ENCODE results near the gene ADPRH. TPM values are rescaled to one million over a fixed set of nuclear protein-coding genes. Genes with fewer than 3 reads are reported as not detected.

The ADPRH gene
- total RNA-seq, 1 donor from 2014 or later: 0.53 TPM

DNA sequence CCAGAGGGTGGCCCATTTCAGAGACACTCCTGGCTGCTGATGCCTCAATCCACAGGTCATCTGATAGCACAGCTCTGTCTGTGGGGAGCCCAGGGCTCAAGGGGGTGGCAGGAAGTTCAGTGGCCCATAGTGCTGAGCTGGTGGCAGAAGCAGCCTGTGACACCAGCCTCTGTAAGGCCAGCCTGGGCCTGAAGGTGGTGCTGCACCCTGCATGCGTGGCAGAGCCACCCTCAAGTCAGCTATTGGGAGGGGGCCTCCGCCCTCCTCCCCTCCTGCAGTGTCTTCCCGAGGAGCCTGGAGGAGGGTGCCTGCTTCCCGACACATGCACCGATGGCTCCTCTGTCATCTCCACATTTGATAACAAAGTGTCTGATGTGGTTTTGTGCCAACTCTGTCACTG, 21.4 kb downstream of the ADPRH start:
- Histone ChIP-seq H3K4me3 (ENCODE audit: low read depth, low read length) (no peak overlapping the region), H3K36me3 (ENCODE audit: control insufficient read depth, insufficient read depth, low read length) (no peaks in the 10 kb centered on the region), H3K27me3 (ENCODE audit: control insufficient read depth, insufficient read depth, low read length) (no peaks in the 10 kb centered on the region)
- FAIRE-seq (no peak), DNase-seq (ENCODE audit: low read depth) (no peak)
- TF ChIP-seq CTCF (IDR thresholded peaks at IDR 0.05; ENCODE audit: insufficient read depth, low read length, severe bottlenecking): peak; percentile 52

DNA sequence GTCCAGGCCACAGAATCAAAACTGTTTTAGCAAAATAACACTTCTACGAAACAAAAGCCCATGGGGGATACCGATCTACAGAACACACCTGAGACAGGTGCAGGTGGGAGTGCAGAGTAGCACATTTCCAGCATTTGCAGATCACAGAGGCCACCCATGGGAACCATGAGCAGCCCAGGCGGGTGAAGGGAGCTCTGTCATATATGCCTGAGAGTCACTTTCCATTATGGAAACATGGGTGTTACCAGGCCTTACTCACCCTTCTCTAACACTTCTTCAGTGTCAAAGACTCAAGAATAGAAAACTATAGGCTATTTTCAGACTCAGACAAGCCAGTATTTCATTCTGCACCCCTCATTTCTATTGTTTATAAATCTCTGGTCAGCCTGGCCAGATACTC, 21.9 kb downstream of the ADPRH start:
- no peak for FAIRE-seq
- Histone ChIP-seq H3K27me3 (ENCODE audit: control insufficient read depth, insufficient read depth, low read length) (no peaks in the 10 kb centered on the region), H3K4me3 (ENCODE audit: low read depth, low read length) (no peak overlapping the region), H3K36me3 (ENCODE audit: control insufficient read depth, insufficient read depth, low read length) (no peaks in the 10 kb centered on the region)
- DNase-seq (ENCODE audit: low read depth): no peak
- TF ChIP-seq CTCF (IDR thresholded peaks at IDR 0.05; ENCODE audit: insufficient read depth, low read length, severe bottlenecking): no peak

DNA sequence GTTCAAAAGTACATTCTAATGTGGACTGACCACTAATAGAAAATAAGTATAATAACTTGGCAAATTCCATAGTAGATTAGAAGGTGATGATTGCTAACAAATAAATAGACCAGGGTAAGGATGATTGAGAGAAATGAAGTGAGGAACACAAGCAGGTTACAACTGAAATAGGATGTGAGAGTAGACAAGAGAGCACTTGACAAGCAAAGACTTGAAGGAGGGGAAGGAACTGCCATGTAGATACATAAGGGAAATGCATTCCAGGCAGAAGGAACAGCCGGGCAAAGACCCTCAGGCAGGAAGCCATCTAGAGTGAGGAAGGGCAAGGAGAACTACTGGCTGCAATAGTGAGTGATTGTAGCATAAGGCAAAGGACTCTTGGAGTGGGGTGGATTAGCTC, 23.4 kb downstream of the ADPRH start:
- Histone ChIP-seq H3K4me3 (ENCODE audit: low read depth, low read length) (no peak overlapping the region), H3K36me3 (ENCODE audit: control insufficient read depth, insufficient read depth, low read length) (no peaks in the 10 kb centered on the region), H3K27me3 (ENCODE audit: control insufficient read depth, insufficient read depth, low read length) (no peaks in the 10 kb centered on the region)
- TF ChIP-seq CTCF (IDR thresholded peaks at IDR 0.05; ENCODE audit: insufficient read depth, low read length, severe bottlenecking): no peak
- FAIRE-seq: no peak
- DNase-seq (ENCODE audit: low read depth): no peak

DNA sequence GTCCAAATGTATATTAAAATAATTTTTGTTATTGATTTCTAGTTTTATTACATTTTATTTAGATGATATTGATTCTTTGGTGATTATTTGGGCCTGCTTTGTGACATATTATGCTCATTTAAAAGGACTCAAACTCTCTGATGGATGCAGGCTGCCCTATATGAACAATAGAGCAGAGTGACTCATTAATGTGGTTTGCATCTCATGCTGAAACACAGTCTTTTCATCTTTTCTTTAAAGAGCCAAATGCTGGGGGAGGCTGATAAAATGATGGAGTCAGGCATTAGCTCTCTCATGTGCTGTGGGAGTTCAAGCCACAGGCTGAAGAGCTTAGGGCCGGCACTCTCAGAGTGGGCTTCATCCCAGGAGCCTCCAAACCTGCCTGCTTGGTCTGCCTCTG, 25.6 kb downstream of the ADPRH start:
- no peak for TF ChIP-seq CTCF (IDR thresholded peaks at IDR 0.05; ENCODE audit: insufficient read depth, low read length, severe bottlenecking)
- DNase-seq (ENCODE audit: low read depth): peak; percentile 42

DNA sequence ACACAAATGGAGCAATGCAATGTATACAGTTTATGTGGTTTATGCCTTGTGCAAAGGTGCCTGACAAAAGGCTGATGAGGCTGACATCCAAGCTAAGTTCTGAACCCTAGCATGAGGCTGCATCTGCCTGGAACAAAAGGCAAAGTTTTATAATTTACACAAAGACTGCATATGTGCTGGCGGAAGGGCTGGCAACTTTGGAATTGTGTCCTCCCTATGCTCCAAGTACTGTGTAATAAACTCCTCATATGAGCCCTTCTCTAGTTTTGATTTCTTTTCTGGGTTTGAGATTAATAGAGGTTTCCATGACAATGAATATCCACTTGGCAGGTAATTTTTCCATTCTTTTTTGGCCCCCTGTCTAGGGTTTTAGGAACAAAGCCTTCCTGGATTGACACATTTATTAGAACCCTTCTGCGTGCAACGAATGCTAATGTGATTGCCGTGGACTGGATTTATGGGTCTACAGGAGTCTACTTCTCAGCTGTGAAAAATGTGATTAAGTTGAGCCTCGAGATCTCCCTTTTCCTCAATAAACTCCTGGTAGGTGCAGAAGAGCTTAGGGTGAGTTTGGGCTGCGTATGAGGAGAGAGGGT, 29.2 kb downstream of the ADPRH start:
- Histone ChIP-seq H3K27me3 (ENCODE audit: control insufficient read depth, insufficient read depth, low read length) (peaks cover 2% of the 10 kb centered on the region), H3K36me3 (ENCODE audit: control insufficient read depth, insufficient read depth, low read length) (no peaks in the 10 kb centered on the region), H3K4me3 (ENCODE audit: low read depth, low read length) (no peak overlapping the region)
- no peak for TF ChIP-seq CTCF (IDR thresholded peaks at IDR 0.05; ENCODE audit: insufficient read depth, low read length, severe bottlenecking)
- FAIRE-seq (no peak), DNase-seq (ENCODE audit: low read depth) (no peak)

More for the DNA sequence above, 25.6 kb downstream of the ADPRH start:
- Histone ChIP-seq H3K36me3 (ENCODE audit: control insufficient read depth, insufficient read depth, low read length) (no peaks in the 10 kb centered on the region), H3K27me3 (ENCODE audit: control insufficient read depth, insufficient read depth, low read length) (peaks cover 2% of the 10 kb centered on the region), H3K4me3 (ENCODE audit: low read depth, low read length) (no peak overlapping the region)
- no peak for FAIRE-seq

DNA sequence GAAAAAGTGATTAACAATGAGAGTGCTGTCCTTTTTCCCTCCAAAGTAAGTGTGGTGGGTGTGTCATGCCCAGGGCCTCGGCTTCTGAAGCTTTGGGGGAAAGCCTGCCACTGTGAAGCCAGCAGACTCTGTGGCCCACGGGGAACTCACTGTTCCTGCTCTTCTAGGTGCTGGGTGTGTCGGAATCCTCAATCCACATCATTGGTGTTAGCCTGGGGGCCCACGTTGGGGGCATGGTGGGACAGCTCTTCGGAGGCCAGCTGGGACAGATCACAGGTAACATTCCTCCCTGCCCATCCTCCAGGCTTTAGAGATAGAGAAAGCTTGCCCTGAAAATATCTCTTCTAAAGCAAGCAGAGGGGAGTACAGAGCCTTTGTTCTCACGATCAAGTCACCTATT, 30.0 kb downstream of the ADPRH start:
- DNase-seq (ENCODE audit: low read depth) (no peak), FAIRE-seq (no peak)
- no peak for TF ChIP-seq CTCF (IDR thresholded peaks at IDR 0.05; ENCODE audit: insufficient read depth, low read length, severe bottlenecking)
- H3K4me3 ChIP-seq (ENCODE audit: low read depth, low read length): no peak overlapping the region
- H3K36me3 ChIP-seq (ENCODE audit: control insufficient read depth, insufficient read depth, low read length): no peaks in the 10 kb centered on the region
- peaks cover 2% of the 10 kb centered on the region for H3K27me3 ChIP-seq (ENCODE audit: control insufficient read depth, insufficient read depth, low read length)
